PFSK-1 (cell line): ENCODE data around the gene ANKS1A.

Experiments
- SIN3A ChIP-seq: IDR thresholded peaks from 2 replicates; pipeline ENCODE4 v1.6.1; 2012; ENCODE audit warnings: mild to moderate bottlenecking, low read length, moderate library complexity, borderline replicate concordance; ENCODE audit not compliant: insufficient read depth
- TF ChIP-seq, protein P1 (sequence below), 2 experiments: IDR thresholded peaks; 2 replicates each; pipeline versions ENCODE4 v1.6.1 to v1.8.0; 2011 to 2012; ENCODE audit warnings: low read depth in 2 of 2, low read length in 2 of 2, control low read depth in 1 of 2, inconsistent platforms in 1 of 2, mild to moderate bottlenecking in 1 of 2, moderate library complexity in 1 of 2; ENCODE audit not compliant: insufficient read depth in 1 of 2

DNA sequence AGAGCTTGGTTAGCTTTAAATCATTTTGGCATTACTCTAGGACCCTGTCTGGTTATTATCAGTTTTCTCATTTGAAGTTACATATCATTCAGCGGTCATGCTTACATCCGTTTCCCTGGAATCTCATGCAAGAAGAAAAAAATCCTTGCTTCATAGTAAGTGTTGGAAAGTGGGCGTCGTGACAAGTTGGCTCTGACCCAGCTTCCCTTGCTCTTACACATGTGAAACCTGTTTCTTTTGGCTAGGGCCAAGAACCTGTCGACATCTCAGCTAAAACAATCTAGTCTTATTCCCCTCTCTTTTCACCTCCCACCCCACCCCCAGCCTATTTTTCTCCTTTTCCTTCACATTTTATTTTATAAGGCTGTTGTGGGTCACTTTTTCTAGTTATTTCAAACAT, 45.5 kb downstream of the ANKS1A start:
- TF ChIP-seq, protein P1, sequence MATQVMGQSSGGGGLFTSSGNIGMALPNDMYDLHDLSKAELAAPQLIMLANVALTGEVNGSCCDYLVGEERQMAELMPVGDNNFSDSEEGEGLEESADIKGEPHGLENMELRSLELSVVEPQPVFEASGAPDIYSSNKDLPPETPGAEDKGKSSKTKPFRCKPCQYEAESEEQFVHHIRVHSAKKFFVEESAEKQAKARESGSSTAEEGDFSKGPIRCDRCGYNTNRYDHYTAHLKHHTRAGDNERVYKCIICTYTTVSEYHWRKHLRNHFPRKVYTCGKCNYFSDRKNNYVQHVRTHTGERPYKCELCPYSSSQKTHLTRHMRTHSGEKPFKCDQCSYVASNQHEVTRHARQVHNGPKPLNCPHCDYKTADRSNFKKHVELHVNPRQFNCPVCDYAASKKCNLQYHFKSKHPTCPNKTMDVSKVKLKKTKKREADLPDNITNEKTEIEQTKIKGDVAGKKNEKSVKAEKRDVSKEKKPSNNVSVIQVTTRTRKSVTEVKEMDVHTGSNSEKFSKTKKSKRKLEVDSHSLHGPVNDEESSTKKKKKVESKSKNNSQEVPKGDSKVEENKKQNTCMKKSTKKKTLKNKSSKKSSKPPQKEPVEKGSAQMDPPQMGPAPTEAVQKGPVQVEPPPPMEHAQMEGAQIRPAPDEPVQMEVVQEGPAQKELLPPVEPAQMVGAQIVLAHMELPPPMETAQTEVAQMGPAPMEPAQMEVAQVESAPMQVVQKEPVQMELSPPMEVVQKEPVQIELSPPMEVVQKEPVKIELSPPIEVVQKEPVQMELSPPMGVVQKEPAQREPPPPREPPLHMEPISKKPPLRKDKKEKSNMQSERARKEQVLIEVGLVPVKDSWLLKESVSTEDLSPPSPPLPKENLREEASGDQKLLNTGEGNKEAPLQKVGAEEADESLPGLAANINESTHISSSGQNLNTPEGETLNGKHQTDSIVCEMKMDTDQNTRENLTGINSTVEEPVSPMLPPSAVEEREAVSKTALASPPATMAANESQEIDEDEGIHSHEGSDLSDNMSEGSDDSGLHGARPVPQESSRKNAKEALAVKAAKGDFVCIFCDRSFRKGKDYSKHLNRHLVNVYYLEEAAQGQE (IDR thresholded peaks at IDR 0.05; ENCODE audit: insufficient read depth in 1 of 2, low read depth in 2 of 2, low read length in 2 of 2): no peak
- TF ChIP-seq SIN3A: no peak
